OCI-LY7 (cell line): Measurements from ENCODE around the gene ERGIC1. TPM values are rescaled to one million over a fixed set of nuclear protein-coding genes. Genes with fewer than 3 reads are reported as not detected.

ENCODE experiments used
- BruUV-seq: library from RNA; stranded (reverse); fragments of 400-500 nt; replicated peaks from 2 replicates; lab custom pipeline; 2021; lab: Mats Ljungman, UMichigan
- CTCF ChIA-PET: fragments of 300-600 bp; sonication (Branson Sonifier 250); formaldehyde crosslinking; loops from one replicate; lab custom pipeline; 2022; ENCODE audit warnings: antibody characterized with exemption; ENCODE audit not compliant: unreplicated experiment; lab: Charles Lee
- POLR2A ChIA-PET: fragments of 300-600 bp; sonication (Branson Sonifier 250); formaldehyde crosslinking; loops from one replicate; lab custom pipeline; 2022; ENCODE audit warnings: antibody characterized with exemption; lab: Charles Lee
- DNase-seq: peaks from one replicate; pipeline ENCODE4 v3.0.0-alpha.2; 2015; ENCODE audit warnings: low spot score
- H2AFZ ChIP-seq: fragments of 200-600 bp; sonication (generic), shearing (Covaris generic); 2 replicates; pipeline ENCODE4 v1.6.1; 2014; ENCODE audit warnings: mild to moderate bottlenecking, antibody characterized with exemption, low read length, moderate library complexity
- H3K27ac ChIP-seq: fragments of 200-600 bp; sonication (generic); 2 replicates; pipeline ENCODE4 v1.5.1; 2014; ENCODE audit warnings: mixed run types, low read depth, mild to moderate bottlenecking, moderate library complexity, low read length, inconsistent platforms; ENCODE audit not compliant: poor library complexity, severe bottlenecking
- H3K36me3 ChIP-seq: fragments of 200-600 bp; sonication (generic); 2 replicates; pipeline ENCODE4 v1.6.1; 2014; ENCODE audit warnings: mild to moderate bottlenecking, antibody characterized with exemption, low read length, moderate library complexity, mixed read lengths; ENCODE audit not compliant: insufficient read depth
- H3K4me1 ChIP-seq: fragments of 200-600 bp; sonication (generic); 2 replicates; pipeline ENCODE4 v1.5.1; 2014; ENCODE audit warnings: mild to moderate bottlenecking, low read length; ENCODE audit not compliant: insufficient read depth, poor library complexity, severe bottlenecking
- H3K4me2 ChIP-seq: fragments of 200-600 bp; sonication (generic); 2 replicates; pipeline ENCODE4 v1.6.1; 2014; ENCODE audit warnings: mild to moderate bottlenecking, low read length
- H3K4me3 ChIP-seq: fragments of 200-600 bp; sonication (generic); 2 replicates; pipeline ENCODE4 v1.5.1; 2014; ENCODE audit warnings: mild to moderate bottlenecking, low read depth, low read length; ENCODE audit not compliant: poor library complexity, severe bottlenecking
- H3K79me2 ChIP-seq: fragments of 200-600 bp; sonication (generic); 2 replicates; pipeline ENCODE4 v1.6.1; 2016; ENCODE audit warnings: low read depth, mild to moderate bottlenecking, low read length, moderate library complexity, mixed read lengths; ENCODE audit not compliant: insufficient read depth
- H3K9me2 ChIP-seq: fragments of 200-600 bp; sonication (generic); 2 replicates; pipeline ENCODE4 v1.6.1; 2016; ENCODE audit warnings: mild to moderate bottlenecking, low read length, mixed read lengths; ENCODE audit not compliant: insufficient read depth
- H3K9me3 ChIP-seq: fragments of 200-600 bp; sonication (generic); 2 replicates; pipeline ENCODE4 v1.6.1; 2014; ENCODE audit warnings: mild to moderate bottlenecking, mixed run types, low read length, mixed read lengths
- H4K20me1 ChIP-seq: fragments of 200-600 bp; sonication (generic); 2 replicates; pipeline ENCODE4 v1.6.1; 2014; ENCODE audit warnings: mild to moderate bottlenecking, antibody characterized with exemption, low read length, moderate library complexity, mixed read lengths; ENCODE audit not compliant: insufficient read depth
- EZH2phosphoT487 ChIP-seq: fragments of 200-600 bp; sonication (generic); IDR thresholded peaks from 2 replicates; pipeline ENCODE4 v1.6.1; 2018; ENCODE audit warnings: low read depth, borderline replicate concordance, mild to moderate bottlenecking, mixed run types, antibody characterized with exemption, low read length, moderate library complexity, mixed read lengths
- intact Hi-C: fragments of 100-400 bp; cut with micrococcal nuclease; formaldehyde crosslinking; loops from one replicate; pipeline ENCODE4 v1.10.0; 2022; ENCODE audit not compliant: unreplicated experiment
- total RNA-seq, 2 experiments: library from RNA; depleted of rRNA in 1 of 2; stranded (reverse); fragments of >200 nt in 1 of 2; shearing (Covaris generic) in 1 of 2; gene quantifications; 2 replicates each; pipeline ENCODE4 v1.2.3, GENCODE V29; 2014 to 2022
- TF ChIP-seq, protein P1 (sequence below): fragments of 200-600 bp; sonication (generic); conservative IDR thresholded peaks from 2 replicates; pipeline ENCODE4 v1.5.1; 2014; ENCODE audit warnings: mild to moderate bottlenecking, antibody characterized with exemption, low read length, moderate library complexity, mixed read lengths

ERGIC1 gene
- total RNA-seq, 2 experiments from 2014 or later: 125 to 178 TPM

- TF ChIP-seq, protein P1, sequence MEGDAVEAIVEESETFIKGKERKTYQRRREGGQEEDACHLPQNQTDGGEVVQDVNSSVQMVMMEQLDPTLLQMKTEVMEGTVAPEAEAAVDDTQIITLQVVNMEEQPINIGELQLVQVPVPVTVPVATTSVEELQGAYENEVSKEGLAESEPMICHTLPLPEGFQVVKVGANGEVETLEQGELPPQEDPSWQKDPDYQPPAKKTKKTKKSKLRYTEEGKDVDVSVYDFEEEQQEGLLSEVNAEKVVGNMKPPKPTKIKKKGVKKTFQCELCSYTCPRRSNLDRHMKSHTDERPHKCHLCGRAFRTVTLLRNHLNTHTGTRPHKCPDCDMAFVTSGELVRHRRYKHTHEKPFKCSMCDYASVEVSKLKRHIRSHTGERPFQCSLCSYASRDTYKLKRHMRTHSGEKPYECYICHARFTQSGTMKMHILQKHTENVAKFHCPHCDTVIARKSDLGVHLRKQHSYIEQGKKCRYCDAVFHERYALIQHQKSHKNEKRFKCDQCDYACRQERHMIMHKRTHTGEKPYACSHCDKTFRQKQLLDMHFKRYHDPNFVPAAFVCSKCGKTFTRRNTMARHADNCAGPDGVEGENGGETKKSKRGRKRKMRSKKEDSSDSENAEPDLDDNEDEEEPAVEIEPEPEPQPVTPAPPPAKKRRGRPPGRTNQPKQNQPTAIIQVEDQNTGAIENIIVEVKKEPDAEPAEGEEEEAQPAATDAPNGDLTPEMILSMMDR: no peak
- no peak for TF ChIP-seq EZH2phosphoT487
- DNase-seq: no peak
- POLR2A ChIA-PET: interaction anchor here (0.5 to 1.1 kb wide), 2 partner anchors 24 to 1993 kb away, joined by 3 to 4 read pairs; no protein-coding TSS in a partner anchor
- no TSS peak for BruUV-seq
- no peak overlapping the region for H3K4me3 ChIP-seq
- no peak overlapping the region for H2AFZ ChIP-seq
- H3K79me2 ChIP-seq: peaks cover 7% of the 10 kb centered on the region; the same call in 1 of the 2 replicates
- no peaks in the 10 kb centered on the region for H3K9me2 ChIP-seq
- peaks cover 20% of the 10 kb centered on the region for H3K36me3 ChIP-seq
- no peaks in the 10 kb centered on the region; the same call in 1 of the 2 replicates for H4K20me1 ChIP-seq
- intact Hi-C loops: no loop called here
- no peak overlapping the region for H3K27ac ChIP-seq
- no peak overlapping the region for H3K4me2 ChIP-seq
- CTCF ChIA-PET: no interaction called here
- no peaks in the 10 kb centered on the region for H3K9me3 ChIP-seq
- H3K4me1 ChIP-seq: peaks cover 6% of the 10 kb centered on the region
Measured at GRCh38 chr5:172876578-172876977, 42.5 kb downstream of the ERGIC1 start.

DNA sequence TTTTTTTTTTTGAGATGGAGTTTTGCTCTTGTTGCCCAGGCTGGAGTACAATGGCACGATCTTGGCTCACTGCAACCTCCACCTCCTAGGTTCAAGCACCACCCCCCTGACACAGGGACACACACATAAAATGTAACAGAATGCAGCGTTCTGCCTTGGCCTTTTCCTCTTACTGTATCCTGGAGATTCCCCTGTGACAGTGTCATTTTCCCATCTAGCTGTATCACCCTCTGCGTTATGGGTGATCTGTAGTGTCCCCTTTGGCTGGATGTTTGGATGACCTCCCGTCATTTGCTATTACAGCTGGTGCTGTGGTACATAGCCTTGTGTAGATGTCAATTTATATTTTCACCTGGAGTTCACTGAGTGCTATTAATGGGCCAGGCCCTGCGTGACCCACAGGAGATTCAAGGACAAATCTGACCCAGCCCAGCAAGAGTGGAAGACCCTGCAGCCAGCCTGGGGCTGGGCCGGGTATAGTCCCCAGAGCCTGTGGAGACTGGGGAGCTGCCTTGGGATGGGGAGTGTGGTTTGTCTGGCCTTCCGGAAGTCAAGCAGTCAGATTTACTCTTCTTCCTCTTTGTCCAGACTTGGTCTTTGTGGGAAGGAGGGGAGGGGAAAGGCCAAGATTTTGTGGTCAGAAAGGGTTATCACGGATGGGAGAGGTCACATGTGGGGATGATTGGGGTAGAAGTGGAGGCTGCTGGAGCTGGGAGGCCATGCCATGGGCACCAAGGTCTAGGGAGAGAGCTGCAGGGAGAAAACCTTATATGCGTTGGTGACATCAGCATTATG lies 43.6 kb downstream of the ERGIC1 start:
- Histone ChIP-seq H3K9me2 (no peaks in the 10 kb centered on the region), H3K4me2 (no peak overlapping the region), H3K4me1 (peaks cover 6% of the 10 kb centered on the region), H2AFZ (no peak overlapping the region), H3K36me3 (peaks cover 19% of the 10 kb centered on the region), H3K27ac (no peak overlapping the region), H3K4me3 (no peak overlapping the region), H3K9me3 (no peaks in the 10 kb centered on the region), H3K79me2 (peaks cover 7% of the 10 kb centered on the region; the same call in 1 of the 2 replicates), H4K20me1 (no peaks in the 10 kb centered on the region; the same call in 1 of the 2 replicates)
- no peak for TF ChIP-seq EZH2phosphoT487
- TF ChIP-seq, protein P1: no peak
- no peak for DNase-seq
- no TSS peak for BruUV-seq
- ChIA-PET CTCF (no interaction called here), POLR2A (no interaction called here)
- intact Hi-C loops: no loop called here

GRCh38 chr5:172878585-172878932 lies 44.5 kb downstream of the ERGIC1 start:
- no peak overlapping the region for H3K4me2 ChIP-seq
- intact Hi-C loops: no loop called here
- BruUV-seq: no TSS peak
- DNase-seq: no peak
- H3K9me3 ChIP-seq: no peaks in the 10 kb centered on the region
- peaks cover 3% of the 10 kb centered on the region for H4K20me1 ChIP-seq
- ChIA-PET CTCF (no interaction called here), POLR2A (no interaction called here)
- H3K4me3 ChIP-seq: no peak overlapping the region
- peaks cover 7% of the 10 kb centered on the region; the same call in 1 of the 2 replicates for H3K79me2 ChIP-seq
- H3K27ac ChIP-seq: no peak overlapping the region
- no peaks in the 10 kb centered on the region for H3K9me2 ChIP-seq
- H2AFZ ChIP-seq: no peak overlapping the region
- peaks cover 13% of the 10 kb centered on the region for H3K36me3 ChIP-seq
- H3K4me1 ChIP-seq: peaks cover 6% of the 10 kb centered on the region
- TF ChIP-seq, protein P1: no peak
- TF ChIP-seq EZH2phosphoT487: no peak
